ENCODE results near the gene RUFY1.
A peak's percentile ranks its signal among the peaks of the same experiment; 100 is the strongest.
"Not testable (repeated sequence)": the region's sequence is repeated elsewhere in the genome, so short reads cannot be mapped to it uniquely, and the experiment has no call there.

The RUFY1 gene

DNA sequence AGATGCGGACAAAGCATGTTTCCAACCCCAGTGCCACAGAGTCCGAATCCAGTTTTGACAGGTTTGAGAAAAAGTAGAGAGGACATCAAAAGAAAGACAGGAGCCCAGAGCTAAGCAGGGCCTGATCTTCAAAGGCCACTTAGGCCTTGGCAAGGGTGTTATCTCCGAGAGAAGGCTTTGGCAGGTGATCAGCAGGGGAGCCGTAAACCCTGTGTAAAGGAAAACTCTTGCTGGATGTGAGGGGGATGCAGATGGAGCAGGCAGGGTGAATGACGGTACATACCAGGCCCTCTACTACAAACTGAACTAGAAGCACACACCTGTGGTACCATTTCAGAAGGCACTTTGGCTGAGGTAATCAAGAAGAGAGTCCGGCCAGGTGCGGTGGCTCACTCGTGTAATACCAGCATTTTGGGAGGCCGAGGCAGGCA lies 74.5 kb downstream of the RUFY1 start:
- Histone ChIP-seq H3K4me2 (ENCODE audit: insufficient read depth, low read length) (peak overlapping the region; percentile 82), H3K4me1 (ENCODE audit: insufficient read depth, low read length) (peaks cover 33% of the 10 kb centered on the region), H3K27me3 (ENCODE audit: insufficient read depth, low read length, poor library complexity) (no peaks in the 10 kb centered on the region), H3K27ac (ENCODE audit: low read length) (peak overlapping the region; percentile 96), H3K4me3 (ENCODE audit: low read depth in 1 of 2, low read length in 2 of 2) (peak overlapping the region; percentile 49 to 66; a peak in 3 of 4 replicates), H3K79me2 (ENCODE audit: insufficient read depth, low read length) (peaks cover 58% of the 10 kb centered on the region), H4K20me1 (ENCODE audit: insufficient read depth, low read length) (peaks cover 34% of the 10 kb centered on the region), H3K9ac (ENCODE audit: low read depth, low read length) (peak overlapping the region; percentile 97), H3K36me3 (ENCODE audit: insufficient read depth, low read length) (peaks cover 34% of the 10 kb centered on the region), H3K9me3 (ENCODE audit: insufficient read depth, low read length, severe bottlenecking) (no peaks in the 10 kb centered on the region), H2AFZ (ENCODE audit: low read depth, low read length) (peak overlapping the region; percentile 81)
- DNase-seq (no peak), ATAC-seq (ENCODE audit: insufficient read depth, low read depth) (no peak)
- TF ChIP-seq, protein P1, sequence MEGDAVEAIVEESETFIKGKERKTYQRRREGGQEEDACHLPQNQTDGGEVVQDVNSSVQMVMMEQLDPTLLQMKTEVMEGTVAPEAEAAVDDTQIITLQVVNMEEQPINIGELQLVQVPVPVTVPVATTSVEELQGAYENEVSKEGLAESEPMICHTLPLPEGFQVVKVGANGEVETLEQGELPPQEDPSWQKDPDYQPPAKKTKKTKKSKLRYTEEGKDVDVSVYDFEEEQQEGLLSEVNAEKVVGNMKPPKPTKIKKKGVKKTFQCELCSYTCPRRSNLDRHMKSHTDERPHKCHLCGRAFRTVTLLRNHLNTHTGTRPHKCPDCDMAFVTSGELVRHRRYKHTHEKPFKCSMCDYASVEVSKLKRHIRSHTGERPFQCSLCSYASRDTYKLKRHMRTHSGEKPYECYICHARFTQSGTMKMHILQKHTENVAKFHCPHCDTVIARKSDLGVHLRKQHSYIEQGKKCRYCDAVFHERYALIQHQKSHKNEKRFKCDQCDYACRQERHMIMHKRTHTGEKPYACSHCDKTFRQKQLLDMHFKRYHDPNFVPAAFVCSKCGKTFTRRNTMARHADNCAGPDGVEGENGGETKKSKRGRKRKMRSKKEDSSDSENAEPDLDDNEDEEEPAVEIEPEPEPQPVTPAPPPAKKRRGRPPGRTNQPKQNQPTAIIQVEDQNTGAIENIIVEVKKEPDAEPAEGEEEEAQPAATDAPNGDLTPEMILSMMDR (IDR thresholded peaks at IDR 0.05; ENCODE audit: borderline replicate concordance, extremely low read depth, low read length, poor library complexity, severe bottlenecking): no peak
- TF ChIP-seq EZH2 (IDR thresholded peaks at IDR 0.05; ENCODE audit: borderline replicate concordance, low read depth, low read length, severe bottlenecking): no peak

DNA sequence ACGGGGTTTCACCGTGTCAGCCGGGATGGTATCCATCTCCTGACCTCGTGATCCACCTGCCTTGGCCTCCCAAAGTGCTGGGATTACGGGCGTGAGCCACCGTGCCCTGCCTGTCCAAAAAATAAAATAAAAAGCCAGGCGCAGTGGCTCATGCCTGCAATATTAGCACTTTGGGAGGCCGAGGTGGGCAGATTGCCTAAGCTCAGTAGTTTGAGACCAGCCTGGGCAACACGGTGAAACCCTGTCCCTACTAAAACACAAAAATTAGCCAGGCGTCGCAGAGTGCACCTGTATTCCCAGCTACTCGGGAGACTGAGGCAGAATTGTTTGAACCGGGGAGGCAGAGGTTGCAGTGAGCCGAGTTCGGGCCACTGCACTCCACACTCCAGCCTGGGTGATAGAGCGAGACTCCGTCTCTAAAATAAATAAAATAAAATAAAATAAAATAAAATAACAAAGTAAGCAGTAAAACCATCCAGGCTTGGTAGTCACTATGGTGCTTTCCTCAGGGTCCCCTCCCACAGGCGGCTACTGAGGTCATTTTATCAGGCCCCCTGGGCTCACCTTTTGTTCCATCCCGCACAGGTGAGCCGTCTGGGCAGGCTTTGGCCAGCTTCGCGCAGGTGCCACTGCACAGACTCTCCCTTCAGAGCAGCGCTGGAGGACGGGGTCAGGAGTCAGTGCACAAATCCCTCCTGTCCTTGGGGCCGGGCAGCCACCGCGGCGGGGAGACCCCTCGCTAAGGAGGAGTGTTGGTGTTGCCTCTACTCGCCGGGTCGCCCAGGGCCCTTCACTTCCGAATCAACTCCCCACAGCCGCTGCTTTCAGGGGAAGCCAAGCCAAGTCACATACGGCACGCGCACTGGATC lies 83.4 kb downstream of the RUFY1 start:
- not testable (repeated sequence) for H3K27ac ChIP-seq (ENCODE audit: low read length); H3K9me3 ChIP-seq (ENCODE audit: insufficient read depth, low read length, severe bottlenecking); H3K27me3 ChIP-seq (ENCODE audit: insufficient read depth, low read length, poor library complexity); H4K20me1 ChIP-seq (ENCODE audit: insufficient read depth, low read length); DNase-seq; H3K36me3 ChIP-seq (ENCODE audit: insufficient read depth, low read length)
- Histone ChIP-seq H3K4me2 (ENCODE audit: insufficient read depth, low read length) (peak overlapping the region; percentile 78), H3K4me3 (ENCODE audit: low read depth in 1 of 2, low read length in 2 of 2) (peak overlapping the region; percentile 30 to 64; a peak in 3 of 4 replicates), H3K4me1 (ENCODE audit: insufficient read depth, low read length) (peaks cover 11% of the 10 kb centered on the region), H3K79me2 (ENCODE audit: insufficient read depth, low read length) (peaks cover 18% of the 10 kb centered on the region), H2AFZ (ENCODE audit: low read depth, low read length) (peak overlapping the region; percentile 61), H3K9ac (ENCODE audit: low read depth, low read length) (peak overlapping the region; percentile 56)
- peak; percentile 78 for ATAC-seq (ENCODE audit: insufficient read depth, low read depth)

DNA sequence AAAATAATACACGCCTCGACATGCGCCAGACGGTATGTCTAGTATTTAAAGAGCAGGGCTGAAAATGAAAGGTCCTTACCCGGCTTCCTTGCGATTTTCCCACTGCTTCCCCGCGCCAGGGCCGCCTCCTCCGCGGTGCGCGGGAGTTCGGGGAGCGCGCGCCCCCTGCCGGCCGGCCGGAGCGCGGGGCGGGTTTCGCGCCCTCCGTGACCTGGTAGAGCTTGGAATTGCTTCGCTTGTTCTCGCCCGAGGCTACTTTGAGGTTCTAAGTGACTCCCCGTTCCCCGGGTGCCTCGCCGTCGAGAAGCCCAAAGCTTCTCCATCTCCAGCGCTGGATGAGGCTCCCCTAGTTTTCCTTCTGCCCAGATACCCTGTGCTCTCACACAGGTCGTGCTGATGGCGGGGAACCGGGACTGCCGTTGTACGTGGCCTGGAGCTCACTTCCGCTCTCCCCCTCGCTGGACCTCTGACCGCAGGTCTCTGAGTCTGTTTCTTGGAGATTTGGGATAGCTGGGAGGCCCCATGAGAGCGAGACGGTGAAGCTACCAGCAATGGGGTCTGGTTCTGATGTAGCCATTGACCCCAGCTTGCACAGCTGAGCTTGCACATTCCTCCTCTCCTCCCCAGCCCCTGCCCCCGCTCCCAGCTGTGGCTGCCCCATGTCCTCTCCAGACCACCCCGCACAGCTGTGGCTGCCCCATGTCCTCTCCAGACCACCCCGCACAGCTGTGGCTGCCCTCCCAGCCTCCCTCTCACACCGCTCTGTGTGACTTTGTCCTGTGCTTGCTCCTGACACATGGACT lies 84.2 kb downstream of the RUFY1 start:
- H3K79me2 ChIP-seq (ENCODE audit: insufficient read depth, low read length): peaks cover 18% of the 10 kb centered on the region
- not testable (repeated sequence) for H3K9ac ChIP-seq (ENCODE audit: low read depth, low read length); H4K20me1 ChIP-seq (ENCODE audit: insufficient read depth, low read length)

DNA sequence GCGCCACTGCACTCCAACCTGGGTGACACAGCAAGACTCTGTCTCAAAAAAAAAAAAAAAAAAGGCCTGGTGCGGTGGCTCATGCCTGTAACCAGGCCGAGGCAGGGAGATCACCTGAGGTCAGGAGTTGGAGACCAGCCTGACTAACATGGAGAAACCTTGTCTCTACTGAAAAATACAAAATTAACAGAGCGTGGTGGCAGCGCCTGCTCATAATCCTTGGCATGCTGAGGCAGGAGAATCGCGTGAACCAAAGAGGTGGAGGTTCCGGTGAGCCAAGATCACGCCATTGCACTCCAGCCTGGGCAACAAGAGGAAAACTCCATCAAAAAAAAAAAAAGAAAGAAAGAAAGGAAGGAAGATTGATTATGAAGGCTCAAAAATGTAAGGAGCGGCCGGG lies 88.9 kb downstream of the RUFY1 start:
- not testable (repeated sequence) for H3K79me2 ChIP-seq (ENCODE audit: insufficient read depth, low read length); H3K4me1 ChIP-seq (ENCODE audit: insufficient read depth, low read length); H4K20me1 ChIP-seq (ENCODE audit: insufficient read depth, low read length); H3K4me3 ChIP-seq (ENCODE audit: low read depth in 1 of 2, low read length in 2 of 2); H3K36me3 ChIP-seq (ENCODE audit: insufficient read depth, low read length); H3K4me2 ChIP-seq (ENCODE audit: insufficient read depth, low read length); H2AFZ ChIP-seq (ENCODE audit: low read depth, low read length); H3K27ac ChIP-seq (ENCODE audit: low read length); DNase-seq; H3K9ac ChIP-seq (ENCODE audit: low read depth, low read length); H3K27me3 ChIP-seq (ENCODE audit: insufficient read depth, low read length, poor library complexity); H3K9me3 ChIP-seq (ENCODE audit: insufficient read depth, low read length, severe bottlenecking); ATAC-seq (ENCODE audit: insufficient read depth, low read depth)

More for the DNA sequence above, 84.2 kb downstream of the RUFY1 start:
- not testable (repeated sequence) for H3K36me3 ChIP-seq (ENCODE audit: insufficient read depth, low read length); H3K27me3 ChIP-seq (ENCODE audit: insufficient read depth, low read length, poor library complexity); H3K27ac ChIP-seq (ENCODE audit: low read length); DNase-seq; H3K4me3 ChIP-seq (ENCODE audit: low read depth in 1 of 2, low read length in 2 of 2); H3K9me3 ChIP-seq (ENCODE audit: insufficient read depth, low read length, severe bottlenecking)
- Histone ChIP-seq H2AFZ (ENCODE audit: low read depth, low read length) (peak overlapping the region; percentile 70), H3K4me2 (ENCODE audit: insufficient read depth, low read length) (peak overlapping the region; percentile 55; the same call in 1 of the 2 replicates), H3K4me1 (ENCODE audit: insufficient read depth, low read length) (peaks cover 11% of the 10 kb centered on the region)
- ATAC-seq (ENCODE audit: insufficient read depth, low read depth): peak; percentile 95

DNA sequence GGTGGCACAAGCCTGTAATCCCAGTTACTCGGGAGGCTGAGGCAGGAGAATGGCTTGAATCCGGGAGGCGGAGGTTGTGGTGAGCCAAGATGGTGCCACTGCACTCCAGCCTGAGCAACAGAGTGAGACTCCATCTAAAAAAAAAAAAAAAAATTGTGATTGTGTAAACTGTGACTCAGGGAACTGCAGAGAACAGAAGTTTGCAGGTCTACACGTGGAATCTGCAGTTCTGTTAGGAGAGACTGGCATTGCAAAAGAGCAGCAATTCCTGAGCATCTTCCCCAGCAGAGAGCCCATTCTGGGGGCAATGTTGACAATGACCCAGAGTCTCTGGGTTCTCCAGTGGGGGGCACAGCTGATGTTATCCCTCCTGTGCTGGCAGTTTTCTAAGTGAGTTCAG lies 91.4 kb downstream of the RUFY1 start:
- DNase-seq; H3K9ac ChIP-seq (ENCODE audit: low read depth, low read length); H3K79me2 ChIP-seq (ENCODE audit: insufficient read depth, low read length); ATAC-seq (ENCODE audit: insufficient read depth, low read depth); H3K4me2 ChIP-seq (ENCODE audit: insufficient read depth, low read length); H3K27ac ChIP-seq (ENCODE audit: low read length); H3K36me3 ChIP-seq (ENCODE audit: insufficient read depth, low read length); H4K20me1 ChIP-seq (ENCODE audit: insufficient read depth, low read length); H3K4me3 ChIP-seq (ENCODE audit: low read depth in 1 of 2, low read length in 2 of 2); H3K9me3 ChIP-seq (ENCODE audit: insufficient read depth, low read length, severe bottlenecking); H2AFZ ChIP-seq (ENCODE audit: low read depth, low read length); H3K4me1 ChIP-seq (ENCODE audit: insufficient read depth, low read length); H3K27me3 ChIP-seq (ENCODE audit: insufficient read depth, low read length, poor library complexity): not testable (repeated sequence)

DNA sequence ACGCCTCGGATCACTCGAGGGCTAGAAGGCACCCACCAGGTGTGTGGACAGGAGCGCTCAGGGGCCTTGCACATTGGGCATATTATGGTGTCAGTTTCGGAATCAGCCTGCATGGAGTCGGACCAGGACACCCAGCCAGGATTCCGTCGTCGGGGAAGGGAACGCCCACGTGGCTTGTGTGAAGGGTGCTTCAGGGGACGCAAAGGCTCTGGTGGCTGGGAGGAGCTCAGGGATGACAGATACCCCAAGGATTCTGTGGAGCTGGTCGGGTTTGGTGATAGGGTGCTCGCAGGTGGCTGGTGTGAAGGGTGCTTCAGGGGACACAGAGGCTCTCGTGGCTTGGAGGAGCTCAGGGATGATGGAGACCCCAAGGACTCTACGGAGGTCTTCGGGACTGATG lies 92.3 kb downstream of the RUFY1 start:
- not testable (repeated sequence) for DNase-seq; H3K9me3 ChIP-seq (ENCODE audit: insufficient read depth, low read length, severe bottlenecking); H3K27ac ChIP-seq (ENCODE audit: low read length); H3K27me3 ChIP-seq (ENCODE audit: insufficient read depth, low read length, poor library complexity); H2AFZ ChIP-seq (ENCODE audit: low read depth, low read length); H3K4me1 ChIP-seq (ENCODE audit: insufficient read depth, low read length); H3K79me2 ChIP-seq (ENCODE audit: insufficient read depth, low read length); H3K4me3 ChIP-seq (ENCODE audit: low read depth in 1 of 2, low read length in 2 of 2); ATAC-seq (ENCODE audit: insufficient read depth, low read depth); H3K36me3 ChIP-seq (ENCODE audit: insufficient read depth, low read length); H3K4me2 ChIP-seq (ENCODE audit: insufficient read depth, low read length); H4K20me1 ChIP-seq (ENCODE audit: insufficient read depth, low read length); H3K9ac ChIP-seq (ENCODE audit: low read depth, low read length)

Measured in DND-41 (cell line).